HepG2 (cell line): Measurements from ENCODE around the gene GNB3. TPM values are rescaled to one million over a fixed set of nuclear protein-coding genes. Genes with fewer than 3 reads are reported as not detected.

Experiments used
- ATAC-seq: fragments of 200-7000 bp; cut with Tn5 transposase; 3 replicates; pipeline ENCODE4 v1.9.1; 2020; ENCODE audit warnings: mild to moderate bottlenecking, moderate library complexity
- BruUV-seq: library from RNA; stranded (reverse); fragments of 400-500 nt; replicated peaks from 2 replicates; lab custom pipeline; 2021; lab: Mats Ljungman, UMichigan
- CTCF ChIA-PET: fragments of 300-600 bp; formaldehyde crosslinking; extraction: SDS; loops from one replicate; lab custom pipeline; 2021; ENCODE audit warnings: low total read pairs, inconsistent platforms, low intra/inter-chr PET ratio; lab: Yijun Ruan, JAX
- POLR2A ChIA-PET: fragments of 350-600 bp; sonication (Branson Sonifier 250); formaldehyde crosslinking; loops from one replicate; lab custom pipeline; 2020; ENCODE audit warnings: antibody characterized with exemption, inconsistent platforms; lab: Yijun Ruan, JAX
- DNase-seq: peaks from one replicate; pipeline ENCODE4 v3.0.0-alpha.2; 2015; ENCODE audit warnings: low spot score
- FAIRE-seq: peaks from 3 replicates; lab custom pipeline; 2011; peaks lifted over from hg19 to GRCh38; lab: Jason Lieb, UNC
- H2AFZ ChIP-seq: one replicate; pipeline ENCODE4 v1.6.1; 2011; ENCODE audit warnings: low read length, inconsistent platforms
- H3K27ac ChIP-seq: fragments of 300-600 bp; 3 replicates; pipeline ENCODE4 v1.8.0; 2011; ENCODE audit warnings: mixed run types, mild to moderate bottlenecking, mixed read lengths, low read length, inconsistent platforms; ENCODE audit not compliant: insufficient read depth; ENCODE audit errors: extremely low read length
- H3K27me3 ChIP-seq, 2 experiments: fragments of 200-600 bp in 1 of 2; 2 replicates in 1 of 2; 3 replicates in 1 of 2; pipeline versions ENCODE4 v1.6.0 to v1.8.0; 2011; ENCODE audit warnings: low read length in 2 of 2, mild to moderate bottlenecking in 2 of 2, moderate library complexity in 2 of 2, inconsistent platforms in 1 of 2; ENCODE audit not compliant: insufficient read depth in 2 of 2, control insufficient read depth in 1 of 2
- H3K36me3 ChIP-seq, 2 experiments: fragments of 200-600 bp in 1 of 2; replicated peaks in 1 of 2; 2 replicates in 1 of 2; 3 replicates in 1 of 2; pipeline versions ENCODE4 v1.5.1 to v1.8.0; 2011; ENCODE audit warnings: low read length in 2 of 2, inconsistent platforms in 1 of 2; ENCODE audit not compliant: insufficient read depth in 2 of 2, control insufficient read depth in 1 of 2
- H3K4me1 ChIP-seq: 2 replicates; pipeline ENCODE4 v1.5.1; 2012; ENCODE audit warnings: low read length, inconsistent platforms; ENCODE audit not compliant: insufficient read depth
- H3K4me2 ChIP-seq: 2 replicates; pipeline ENCODE4 v1.6.0; 2011; ENCODE audit warnings: low read depth, low read length, inconsistent platforms
- H3K4me3 ChIP-seq, 3 experiments: fragments of 200-600 bp in 1 of 3; sonication (generic), shearing (Covaris generic) in 1 of 3; replicated peaks in 1 of 3; 2 replicates each; pipeline ENCODE4 v1.5.1; 2011 to 2016; ENCODE audit warnings: low read length in 3 of 3, inconsistent platforms in 2 of 3, low read depth in 2 of 3, mild to moderate bottlenecking in 2 of 3, control low read depth in 1 of 3, mixed read lengths in 1 of 3; ENCODE audit not compliant: insufficient read depth in 1 of 3
- H3K79me2 ChIP-seq: one replicate; pipeline ENCODE4 v1.6.1; 2011; ENCODE audit warnings: low read length, inconsistent platforms; ENCODE audit not compliant: insufficient read depth
- H3K9ac ChIP-seq: 2 replicates; pipeline ENCODE4 v1.6.0; 2011; ENCODE audit warnings: mild to moderate bottlenecking, low read depth, low read length, inconsistent platforms; ENCODE audit not compliant: insufficient read depth
- H3K9me3 ChIP-seq: 2 replicates; pipeline ENCODE4 v1.5.1; 2012; ENCODE audit warnings: mild to moderate bottlenecking, low read length
- H4K20me1 ChIP-seq: 2 replicates; pipeline ENCODE4 v1.6.0; 2011; ENCODE audit warnings: inconsistent platforms, mild to moderate bottlenecking, low read length, moderate library complexity; ENCODE audit not compliant: insufficient read depth
- ASH2L ChIP-seq: fragments of 300-600, 200-600 bp; sonication (generic); IDR thresholded peaks from 2 replicates; pipeline ENCODE4 v1.7.0; 2017; ENCODE audit warnings: low read depth, mild to moderate bottlenecking, moderate library complexity, mixed read lengths, low read length; ENCODE audit not compliant: insufficient read length
- FIP1L1 ChIP-seq: fragments of 200-400 bp; formaldehyde crosslinking; IDR thresholded peaks from 2 replicates; pipeline ENCODE4 v1.6.1; 2018; ENCODE audit warnings: low read depth, mild to moderate bottlenecking, low read length, moderate library complexity, borderline replicate concordance; ENCODE audit not compliant: insufficient read depth
- NFE2 ChIP-seq: sonication (generic); formaldehyde crosslinking; IDR thresholded peaks from 2 replicates; pipeline ENCODE4 v1.4.0; 2020; ENCODE audit warnings: missing genetic modification reagents
- PRDM10 ChIP-seq: sonication (generic); formaldehyde crosslinking; IDR thresholded peaks from 2 replicates; pipeline ENCODE4 v1.4.0; 2020; ENCODE audit warnings: low read depth, missing genetic modification reagents
- TAF15 ChIP-seq: fragments of 200-400 bp; formaldehyde crosslinking; IDR thresholded peaks from one replicate; pipeline ENCODE4 v1.6.1; 2018; ENCODE audit warnings: mild to moderate bottlenecking, low read depth, low read length; ENCODE audit not compliant: poor library complexity, severe bottlenecking
- ZFP37 ChIP-seq: sonication (generic); formaldehyde crosslinking; IDR thresholded peaks from 2 replicates; pipeline ENCODE4 v1.4.0; 2020; ENCODE audit warnings: missing genetic modification reagents, borderline replicate concordance
- ZHX2 ChIP-seq, 2 experiments: sonication (generic) in 1 of 2; formaldehyde crosslinking in 1 of 2; IDR thresholded peaks; 2 replicates each; pipeline versions ENCODE4 v1.6.1 to v1.9.0; 2014 to 2022; ENCODE audit warnings: antibody characterized with exemption in 1 of 2, borderline replicate concordance in 1 of 2, inconsistent platforms in 1 of 2, low read depth in 1 of 2, missing genetic modification reagents in 1 of 2
- ZNF501 ChIP-seq: sonication (generic); formaldehyde crosslinking; IDR thresholded peaks from 2 replicates; pipeline ENCODE4 v1.5.1; 2020; ENCODE audit warnings: mild to moderate bottlenecking, moderate library complexity, missing genetic modification reagents
- ZNF550 ChIP-seq: sonication (generic); formaldehyde crosslinking; IDR thresholded peaks from 2 replicates; pipeline ENCODE4 v1.4.0; 2020; ENCODE audit warnings: mild to moderate bottlenecking, missing genetic modification reagents, borderline replicate concordance
- ZNF660 ChIP-seq: sonication (generic); formaldehyde crosslinking; IDR thresholded peaks from 2 replicates; pipeline ENCODE4 v1.5.1; 2020; ENCODE audit warnings: mild to moderate bottlenecking, low read depth, missing genetic modification reagents, borderline replicate concordance
- ZNF891 ChIP-seq: sonication (generic); formaldehyde crosslinking; IDR thresholded peaks from 2 replicates; pipeline ENCODE4 v1.5.0; 2020; ENCODE audit warnings: mild to moderate bottlenecking, missing genetic modification reagents
- WGBS: methylation state at CpG from one replicate; pipeline ENCODE4 v1.1.6; 2017; ENCODE audit warnings: low lambda C conversion rate; 5-methylcytosine and 5-hydroxymethylcytosine counted together
- in situ Hi-C: cut with HindIII; loops from 2 replicates; pipeline ENCODE4 v1.10.0; 2017; ENCODE audit warnings: low pct_unique_long_range_greater_than_20kb; ENCODE audit not compliant: extremely low pct_ligation_motif_present
- intact Hi-C: fragments of 100-400 bp; cut with micrococcal nuclease; formaldehyde crosslinking; loops from one replicate; pipeline ENCODE4 v1.10.0; 2022; ENCODE audit not compliant: unreplicated experiment
- polyA plus RNA-seq, 8 experiments: library from polyadenylated mRNA; depleted of rRNA in 3 of 8; stranded (reverse) in 7 of 8; unstranded in 1 of 8; fragments of >200 nt; fragmentation: Illumina TruSeq in 4 of 8; extraction: Trizol in 4 of 8; gene quantifications; 2 replicates each; pipeline versions ENCODE4 v1.2.1 to v1.2.3, GENCODE V29; 2011 to 2016; ENCODE audit warnings: low read depth in 4 of 8, missing spikeins in 1 of 8, mixed read lengths in 1 of 8; ENCODE audit not compliant: insufficient read depth in 1 of 8
- total RNA-seq, 5 experiments: library from RNA; depleted of rRNA; stranded (reverse); fragments of >200 nt; fragmentation: Illumina TruSeq; extraction: Trizol; gene quantifications; 2 replicates each; pipeline ENCODE4 v1.2.3, GENCODE V29; 2016; ENCODE audit warnings: low read depth in 1 of 5

Gene GNB3
- total and polyA plus RNA-seq, 2 of the 13 experiments (the other 11 are each of a cell fraction or from before 2014, with no cell fraction given), result 1.3 to 3.6 TPM

- peaks cover 17 to 34% of the 10 kb centered on the region in 2 experiments for H3K36me3 ChIP-seq
- ChIA-PET POLR2A (interaction anchor here (0.5 to 6.0 kb wide), 19 partner anchors 13 to 1039 kb away, joined by 3 to 132 read pairs (median 5); partner anchors contain the start of genes C12orf57, CDCA3, ENO2 and RNU7-1), CTCF (no interaction called here)
- no TSS peak for BruUV-seq
- intact Hi-C loops (loop anchor here (2.0 kb wide), 1 partner anchor 15 kb away; the partner anchor contains the start of gene USP5), in situ Hi-C loops (no loop called here)
- H2AFZ ChIP-seq, result no peak within 1 kb of the TSS
- no peaks in the 10 kb centered on the region for H3K9me3 ChIP-seq
- H3K27ac ChIP-seq, result peak within 1 kb of the TSS; percentile 87
- peaks cover 29% of the 10 kb centered on the region for H3K79me2 ChIP-seq
- peak within 1 kb of the TSS; percentile 95 for H3K9ac ChIP-seq
- DNase-seq (peak; percentile 39), FAIRE-seq (no peak), ATAC-seq (peak; percentile 73)
- no peaks in the 10 kb centered on the region; a peak in 1 of 5 replicates for H3K27me3 ChIP-seq
- peaks cover 45% of the 10 kb centered on the region for H3K4me1 ChIP-seq
- H3K4me2 ChIP-seq, result peak within 1 kb of the TSS; percentile 98
- peaks cover 44% of the 10 kb centered on the region for H4K20me1 ChIP-seq
- peak within 1 kb of the TSS; percentile 88 to 96 (median 92) for H3K4me3 ChIP-seq
- 1% methylated on average over 17 of the region's 86 CpGs for WGBS
- TF ChIP-seq ZNF891 (CRISPR knock-in tag) (peak; percentile 19; the same call in 1 of the 2 replicates), FIP1L1 (no peak), ZNF550 (CRISPR knock-in tag) (no peak), TAF15 (no peak), PRDM10 (CRISPR knock-in tag) (no peak), ZFP37 (CRISPR knock-in tag) (no peak), ZHX2 (IDR thresholded peaks at IDR 0.05; ENCODE audit: low read depth) (no peak), ZHX2 (CRISPR knock-in tag; IDR thresholded peaks at IDR 0.05; ENCODE audit: borderline replicate concordance) (no peak; the same call in 1 of the 2 replicates), ZNF501 (CRISPR knock-in tag) (peak; percentile 62), NFE2 (CRISPR knock-in tag) (no peak), ASH2L (peak; percentile 80), ZNF660 (CRISPR knock-in tag) (no peak)
Measured at GRCh38 chr12:6867413-6868210, 26.9 kb downstream of the GNB3 start, which contains the start of gene TPI1. Gene TPI1, plus strand, starts transcription at chr12:6867531. Its CDS starts 36 bp downstream, at chr12:6867567.
